ENCODE measurements around the gene LPCAT1. TPM values are rescaled to one million over a fixed set of nuclear protein-coding genes. Genes with fewer than 3 reads are reported as not detected.

The LPCAT1 gene
- total and polyA plus RNA-seq, 10 of the 15 experiments (the other 5 are each of a cell fraction or from before 2014, with no cell fraction given) = 2.3 to 109 (median 72.7) TPM

DNA sequence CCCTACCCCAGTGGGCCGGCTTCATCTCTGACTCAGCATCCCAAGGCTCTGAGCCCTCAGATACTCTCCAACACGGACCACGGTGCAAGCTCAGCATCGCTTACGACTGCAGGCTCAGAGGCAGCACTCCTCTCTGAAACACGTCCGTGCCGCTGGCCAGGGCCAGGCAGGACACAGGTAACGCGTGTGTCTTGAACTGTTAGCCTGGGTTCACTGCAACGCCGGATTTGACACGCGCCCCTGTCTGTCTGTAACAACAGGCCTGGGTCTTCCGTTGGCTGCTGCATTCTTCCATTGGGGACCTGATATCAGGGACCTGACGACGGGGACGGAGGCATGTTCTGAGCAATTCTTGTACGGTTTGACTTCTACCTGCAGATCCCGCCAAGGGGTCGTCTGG, 84.9 kb downstream of the LPCAT1 start:
- H3K36me3 ChIP-seq (ENCODE audit: control insufficient read depth in 2 of 2, insufficient read depth in 2 of 2, low read length in 1 of 2) = no peaks in the 10 kb centered on the region
- intact Hi-C loops (cut with micrococcal nuclease; ENCODE audit: unreplicated experiment) (no loop called here), in situ Hi-C loops (cut with MboI) (no loop called here)
- H3K4me3 ChIP-seq = no peak overlapping the region
- POLR2A ChIA-PET = no interaction called here
- H3K4me2 ChIP-seq (ENCODE audit: control insufficient read depth, insufficient read depth) = no peak overlapping the region
- H3K4me1 ChIP-seq (ENCODE audit: control insufficient read depth, insufficient read depth, low read length) = no peaks in the 10 kb centered on the region
- H2AFZ ChIP-seq (ENCODE audit: control insufficient read depth, low read depth, low read length) = no peak overlapping the region
- TF ChIP-seq PAX8 (IDR thresholded peaks at IDR 0.05) (no peak), FOXK2 (IDR thresholded peaks at IDR 0.05) (no peak), ZBED1 (IDR thresholded peaks at IDR 0.05; ENCODE audit: borderline replicate concordance) (no peak), NFYA (IDR thresholded peaks at IDR 0.05; ENCODE audit: borderline replicate concordance, low read depth, low read length) (no peak), TCF7 (IDR thresholded peaks at IDR 0.05; ENCODE audit: borderline replicate concordance) (no peak), BMI1 (IDR thresholded peaks at IDR 0.05; ENCODE audit: borderline replicate concordance) (no peak), HCFC1 (IDR thresholded peaks at IDR 0.05; ENCODE audit: low read length) (no peak), ZNF384 (IDR thresholded peaks at IDR 0.05; ENCODE audit: borderline replicate concordance, low read depth, low read length) (no peak), ETV6 (conservative IDR thresholded peaks at IDR 0.05 in 1 of 2, IDR thresholded peaks at IDR 0.05 in 1 of 2; ENCODE audit: borderline replicate concordance in 1 of 2, low read depth in 1 of 2) (no peak), ZNF622 (IDR thresholded peaks at IDR 0.05) (no peak)
- TF ChIP-seq, protein P1, sequence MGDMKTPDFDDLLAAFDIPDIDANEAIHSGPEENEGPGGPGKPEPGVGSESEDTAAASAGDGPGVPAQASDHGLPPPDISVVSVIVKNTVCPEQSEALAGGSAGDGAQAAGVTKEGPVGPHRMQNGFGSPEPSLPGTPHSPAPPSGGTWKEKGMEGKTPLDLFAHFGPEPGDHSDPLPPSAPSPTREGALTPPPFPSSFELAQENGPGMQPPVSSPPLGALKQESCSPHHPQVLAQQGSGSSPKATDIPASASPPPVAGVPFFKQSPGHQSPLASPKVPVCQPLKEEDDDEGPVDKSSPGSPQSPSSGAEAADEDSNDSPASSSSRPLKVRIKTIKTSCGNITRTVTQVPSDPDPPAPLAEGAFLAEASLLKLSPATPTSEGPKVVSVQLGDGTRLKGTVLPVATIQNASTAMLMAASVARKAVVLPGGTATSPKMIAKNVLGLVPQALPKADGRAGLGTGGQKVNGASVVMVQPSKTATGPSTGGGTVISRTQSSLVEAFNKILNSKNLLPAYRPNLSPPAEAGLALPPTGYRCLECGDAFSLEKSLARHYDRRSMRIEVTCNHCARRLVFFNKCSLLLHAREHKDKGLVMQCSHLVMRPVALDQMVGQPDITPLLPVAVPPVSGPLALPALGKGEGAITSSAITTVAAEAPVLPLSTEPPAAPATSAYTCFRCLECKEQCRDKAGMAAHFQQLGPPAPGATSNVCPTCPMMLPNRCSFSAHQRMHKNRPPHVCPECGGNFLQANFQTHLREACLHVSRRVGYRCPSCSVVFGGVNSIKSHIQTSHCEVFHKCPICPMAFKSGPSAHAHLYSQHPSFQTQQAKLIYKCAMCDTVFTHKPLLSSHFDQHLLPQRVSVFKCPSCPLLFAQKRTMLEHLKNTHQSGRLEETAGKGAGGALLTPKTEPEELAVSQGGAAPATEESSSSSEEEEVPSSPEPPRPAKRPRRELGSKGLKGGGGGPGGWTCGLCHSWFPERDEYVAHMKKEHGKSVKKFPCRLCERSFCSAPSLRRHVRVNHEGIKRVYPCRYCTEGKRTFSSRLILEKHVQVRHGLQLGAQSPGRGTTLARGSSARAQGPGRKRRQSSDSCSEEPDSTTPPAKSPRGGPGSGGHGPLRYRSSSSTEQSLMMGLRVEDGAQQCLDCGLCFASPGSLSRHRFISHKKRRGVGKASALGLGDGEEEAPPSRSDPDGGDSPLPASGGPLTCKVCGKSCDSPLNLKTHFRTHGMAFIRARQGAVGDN (IDR thresholded peaks at IDR 0.05) = no peak
- FAIRE-seq (no peak), DNase-seq (ENCODE audit: low read depth, low spot score) (no peak), ATAC-seq (no peak)
- CTCF ChIA-PET = no interaction called here
- RAD21 ChIA-PET (ENCODE audit: unreplicated experiment) = no interaction called here
- H3K9ac ChIP-seq (ENCODE audit: control insufficient read depth, insufficient read depth, low read length) = no peak overlapping the region
- H3K27me3 ChIP-seq (replicated peaks in 1 of 2; ENCODE audit: control insufficient read depth in 2 of 2, insufficient read depth in 2 of 2, low read length in 1 of 2) = peaks cover 2 to 4% of the 10 kb centered on the region in 2 experiments; a peak in 2 of 4 replicates
- H4K20me1 ChIP-seq (ENCODE audit: control insufficient read depth, insufficient read depth) = no peaks in the 10 kb centered on the region
- H3K9me3 ChIP-seq (replicated peaks; ENCODE audit: control insufficient read depth, insufficient read depth, low read length) = no peaks in the 10 kb centered on the region; the same call in 2 of the 3 replicates
- BruUV-seq (replicated peaks) = no TSS peak
- no peaks in the 10 kb centered on the region for H3K79me2 ChIP-seq (ENCODE audit: control insufficient read depth, insufficient read depth, low read length)
- no peak overlapping the region for H3K27ac ChIP-seq (ENCODE audit: control insufficient read depth, insufficient read depth)
- SMC1A ChIA-PET (ENCODE audit: uncharacterized antibody, unreplicated experiment) = no interaction called here
- 58% methylated on average over 21 of the region's 21 CpGs for WGBS (ENCODE audit: insufficient coverage, insufficient replicate concordance, low lambda C conversion rate, missing lambda C conversion rate)
